GM21576 (cell line): ENCODE data around the gene KIF27.
"Not testable (repeated sequence)": the region's sequence is repeated elsewhere in the genome, so short reads cannot be mapped to it uniquely, and the experiment has no call there.

ENCODE experiments used
- ATAC-seq: cut with Tn5 transposase; IDR thresholded peaks from one replicate; pipeline ENCODE4 v1.9.1; 2021; ENCODE audit warnings: mild to moderate bottlenecking, moderate library complexity; ENCODE audit not compliant: unreplicated experiment

The KIF27 gene

GRCh38 chr9:83809213-83809612 is 112.0 kb downstream of the KIF27 start:
- ATAC-seq: not testable (repeated sequence)

DNA sequence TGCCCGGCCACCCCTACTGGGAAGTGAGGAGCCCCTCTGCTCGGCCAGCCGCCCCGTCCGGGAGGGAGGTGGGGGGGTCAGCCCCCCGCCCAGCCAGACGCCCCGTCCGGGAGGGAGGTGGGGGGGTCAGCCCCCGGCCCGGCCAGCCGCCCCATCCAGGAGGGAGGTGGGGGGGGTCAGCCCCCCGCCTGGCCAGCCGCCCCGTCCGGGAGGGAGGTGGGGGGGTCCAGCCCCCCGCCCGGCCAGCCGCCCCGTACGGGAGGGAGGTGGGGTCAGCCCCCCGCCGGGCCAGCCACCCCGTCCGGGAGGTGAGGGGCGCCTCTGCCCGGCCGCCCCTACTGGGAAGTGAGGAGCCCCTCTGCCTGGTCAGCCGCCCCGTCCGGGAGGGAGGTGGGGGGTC is 116.8 kb downstream of the KIF27 start:
- ATAC-seq: not testable (repeated sequence)

DNA sequence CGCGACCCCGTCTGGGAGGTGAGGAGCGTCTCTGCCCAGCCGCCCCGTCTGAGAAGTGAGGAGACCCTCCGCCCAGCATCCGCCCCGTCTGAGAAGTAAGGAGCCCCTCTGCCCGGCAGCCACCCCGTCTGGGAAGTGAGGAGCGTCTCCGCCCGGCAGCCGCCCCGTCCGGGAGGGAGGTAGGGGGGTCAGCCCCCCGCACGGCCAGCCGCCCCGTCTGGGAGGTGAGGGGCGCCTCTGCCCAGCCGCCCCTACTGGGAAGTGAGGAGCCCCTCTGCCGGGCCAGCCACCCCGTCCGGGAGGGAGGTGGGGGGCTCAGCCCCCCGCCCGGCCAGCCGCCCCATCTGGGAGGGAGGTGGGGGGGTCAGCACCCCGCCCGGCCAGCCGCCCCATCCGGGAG is 117.3 kb downstream of the KIF27 start:
- ATAC-seq: not testable (repeated sequence)

DNA sequence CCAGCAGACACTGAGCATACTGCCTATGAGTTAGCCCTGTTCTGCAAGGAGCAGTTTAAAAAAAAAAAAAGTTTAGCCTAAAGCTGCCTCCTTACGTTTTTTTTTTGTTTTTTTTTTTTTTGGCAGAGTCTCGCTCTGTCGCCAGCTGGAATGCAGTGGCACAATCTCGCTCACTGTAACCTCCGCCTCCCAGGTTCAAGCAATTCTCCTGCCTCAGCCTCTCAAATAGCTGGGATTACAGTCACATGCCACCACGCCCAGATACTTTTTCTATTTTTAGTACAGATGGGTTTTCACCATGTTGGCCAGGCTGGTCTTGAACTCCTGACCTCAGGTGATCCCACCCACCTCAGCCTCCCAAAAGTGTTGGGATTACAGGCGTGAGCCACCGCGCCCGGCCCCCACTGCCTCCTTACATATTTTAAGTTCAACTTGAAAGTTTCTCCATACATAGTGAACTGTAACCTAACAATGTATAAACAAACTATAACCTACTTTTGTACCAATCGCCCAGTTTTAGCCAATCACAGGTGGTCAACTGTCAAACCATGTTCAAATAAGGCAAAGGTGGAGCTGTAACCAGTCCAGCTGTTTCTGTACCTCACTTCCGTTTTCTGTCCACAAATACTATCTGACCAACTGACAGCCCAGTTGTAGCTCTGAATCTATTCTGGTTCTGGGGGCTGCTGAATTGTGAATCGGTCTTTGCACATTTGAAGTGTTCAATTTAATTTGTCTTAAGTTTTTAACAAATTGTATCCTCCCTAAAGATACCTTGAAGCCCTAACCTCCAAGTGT is 120.8 kb downstream of the KIF27 start:
- ATAC-seq: no peak

DNA sequence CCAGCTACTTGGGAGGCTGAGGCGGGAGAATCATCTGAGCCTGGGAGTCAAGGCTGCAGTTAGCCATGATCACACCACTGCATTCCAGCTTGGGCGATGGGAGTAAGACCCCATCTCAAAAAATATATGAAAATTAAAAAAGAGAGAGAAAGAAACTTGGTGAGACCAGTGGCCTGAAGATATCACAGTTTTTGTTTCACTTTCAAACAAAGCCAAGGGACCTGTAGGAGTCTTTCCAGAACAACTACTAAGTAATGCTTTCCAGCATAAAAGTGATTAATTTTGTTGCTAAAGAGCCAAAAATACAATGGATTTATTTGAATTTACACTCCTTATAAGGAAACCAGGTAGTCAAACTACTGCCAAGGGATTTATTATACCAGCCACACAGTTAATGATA is 127.2 kb downstream of the KIF27 start:
- no peak for ATAC-seq

- no peak for ATAC-seq
Observed at GRCh38 chr9:83792746-83793145, 128.5 kb downstream of the KIF27 start.
